ENCODE data around the gene TSSC4. TPM values are rescaled to one million over a fixed set of nuclear protein-coding genes. Genes with fewer than 3 reads are reported as not detected.

Gene TSSC4
- total RNA-seq, 1 experiment from 2014 or later, result 47.1 TPM

- H3K27ac ChIP-seq (ENCODE audit: low read depth, low read length), result no peak overlapping the region; the same call in 1 of the 2 replicates
- no peak for DNase-seq (ENCODE audit: low read depth, low spot score)
Observed at GRCh38 chr11:2406451-2406850, 5.9 kb downstream of the TSSC4 start.

DNA sequence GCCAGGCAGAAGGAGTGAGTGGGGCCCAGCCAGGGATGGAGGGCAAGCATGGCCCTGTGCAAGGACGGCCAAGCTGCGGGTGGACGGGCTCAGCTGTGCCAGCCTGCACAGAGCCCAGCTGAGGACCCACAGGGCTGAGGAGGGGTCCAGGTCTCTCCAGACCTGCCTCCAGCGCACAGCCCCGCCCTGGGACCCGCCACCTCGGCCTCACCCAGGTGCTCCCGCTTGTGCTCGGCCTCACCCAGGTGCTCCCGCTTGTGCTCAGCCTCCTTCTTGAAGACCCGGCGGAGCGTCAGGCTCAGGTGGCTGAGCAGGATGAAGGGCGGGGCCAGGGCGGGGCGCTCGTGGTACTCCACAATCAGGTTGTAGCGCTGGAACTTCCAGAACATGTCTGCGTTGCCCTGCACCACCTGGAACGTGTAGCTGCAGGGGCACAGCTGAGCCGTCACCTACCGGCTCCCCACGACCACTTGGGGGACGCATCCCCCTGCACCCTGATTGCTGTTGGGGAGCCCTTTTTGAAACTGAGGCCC lies 6.4 kb downstream of the TSSC4 start:
- ChIA-PET RAD21 (ENCODE audit: low non-redundant PET in 1 of 2, low total read pairs in 2 of 2, uncharacterized antibody in 2 of 2, unreplicated experiment in 2 of 2) (no interaction called here), CTCF (no interaction called here), POLR2A (no interaction called here)
- Histone ChIP-seq H3K4me2 (ENCODE audit: low read length) (no peak overlapping the region), H2AFZ (ENCODE audit: low read depth, low read length, poor library complexity, severe bottlenecking) (no peak overlapping the region), H3K4me1 (ENCODE audit: control insufficient read depth in 1 of 2, insufficient read depth in 2 of 2, low read length in 2 of 2) (peaks cover 3 to 5% of the 10 kb centered on the region in 2 experiments), H3K36me3 (ENCODE audit: control insufficient read depth in 1 of 2, insufficient read depth in 2 of 2, low read length in 2 of 2) (peaks cover 5 to 7% of the 10 kb centered on the region in 2 experiments; a peak in 3 of 4 replicates), H3K79me2 (ENCODE audit: insufficient read depth, low read length) (peaks cover 6% of the 10 kb centered on the region), H3K9me2 (ENCODE audit: insufficient read depth) (no peaks in the 10 kb centered on the region), H3K9ac (ENCODE audit: low read length) (no peak overlapping the region), H4K20me1 (ENCODE audit: insufficient read depth) (no peaks in the 10 kb centered on the region), H3K9me3 (ENCODE audit: control insufficient read depth in 1 of 2, insufficient read depth in 1 of 2, low read depth in 1 of 2, low read length in 2 of 2) (no peaks in the 10 kb centered on the region), H3K27ac (ENCODE audit: low read depth, low read length) (no peak overlapping the region; the same call in 1 of the 2 replicates), H3K4me3 (replicated peaks in 1 of 2; ENCODE audit: low read depth in 1 of 2, low read length in 2 of 2) (no peak overlapping the region), H3K27me3 (ENCODE audit: insufficient read depth, low read length) (no peaks in the 10 kb centered on the region)
- no peak for ATAC-seq
- TF ChIP-seq FOSL1 (IDR thresholded peaks at IDR 0.05; ENCODE audit: low read depth) (no peak), SRF (IDR thresholded peaks at IDR 0.05; ENCODE audit: low read depth) (no peak), TCF7L2 (IDR thresholded peaks at IDR 0.05; ENCODE audit: borderline replicate concordance, extremely low read depth, insufficient read depth, insufficient read length) (no peak), ZBTB33 (IDR thresholded peaks at IDR 0.05; ENCODE audit: extremely low read depth, insufficient replicate concordance, low read length) (no peak), YY1 (IDR thresholded peaks at IDR 0.05; ENCODE audit: extremely low read depth, insufficient replicate concordance, low read depth, low read length) (no peak), EZH2phosphoT487 (IDR thresholded peaks at IDR 0.05; ENCODE audit: borderline replicate concordance) (no peak), POLR2AphosphoS5 (IDR thresholded peaks at IDR 0.05; ENCODE audit: low read depth, low read length) (no peak), RAD21 (IDR thresholded peaks at IDR 0.05; ENCODE audit: low read depth) (no peak)
- TF ChIP-seq, protein P1, sequence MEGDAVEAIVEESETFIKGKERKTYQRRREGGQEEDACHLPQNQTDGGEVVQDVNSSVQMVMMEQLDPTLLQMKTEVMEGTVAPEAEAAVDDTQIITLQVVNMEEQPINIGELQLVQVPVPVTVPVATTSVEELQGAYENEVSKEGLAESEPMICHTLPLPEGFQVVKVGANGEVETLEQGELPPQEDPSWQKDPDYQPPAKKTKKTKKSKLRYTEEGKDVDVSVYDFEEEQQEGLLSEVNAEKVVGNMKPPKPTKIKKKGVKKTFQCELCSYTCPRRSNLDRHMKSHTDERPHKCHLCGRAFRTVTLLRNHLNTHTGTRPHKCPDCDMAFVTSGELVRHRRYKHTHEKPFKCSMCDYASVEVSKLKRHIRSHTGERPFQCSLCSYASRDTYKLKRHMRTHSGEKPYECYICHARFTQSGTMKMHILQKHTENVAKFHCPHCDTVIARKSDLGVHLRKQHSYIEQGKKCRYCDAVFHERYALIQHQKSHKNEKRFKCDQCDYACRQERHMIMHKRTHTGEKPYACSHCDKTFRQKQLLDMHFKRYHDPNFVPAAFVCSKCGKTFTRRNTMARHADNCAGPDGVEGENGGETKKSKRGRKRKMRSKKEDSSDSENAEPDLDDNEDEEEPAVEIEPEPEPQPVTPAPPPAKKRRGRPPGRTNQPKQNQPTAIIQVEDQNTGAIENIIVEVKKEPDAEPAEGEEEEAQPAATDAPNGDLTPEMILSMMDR (IDR thresholded peaks at IDR 0.05 in 2 of 3, conservative IDR thresholded peaks at IDR 0.05 in 1 of 3; ENCODE audit: borderline replicate concordance in 1 of 3, insufficient read depth in 1 of 3, low read depth in 2 of 3, low read length in 2 of 3), result no peak
- TF ChIP-seq, protein P2, sequence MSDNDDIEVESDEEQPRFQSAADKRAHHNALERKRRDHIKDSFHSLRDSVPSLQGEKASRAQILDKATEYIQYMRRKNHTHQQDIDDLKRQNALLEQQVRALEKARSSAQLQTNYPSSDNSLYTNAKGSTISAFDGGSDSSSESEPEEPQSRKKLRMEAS (IDR thresholded peaks at IDR 0.05), result no peak
- no peak for DNase-seq (ENCODE audit: low read depth, low spot score)
- intact Hi-C loops (cut with micrococcal nuclease), result no loop called here
- BruUV-seq (replicated peaks), result no TSS peak

More at GRCh38 chr11:2406451-2406850, 5.9 kb downstream of the TSSC4 start:
- Histone ChIP-seq H3K79me2 (ENCODE audit: insufficient read depth, low read length) (peaks cover 11% of the 10 kb centered on the region), H3K4me2 (ENCODE audit: low read length) (no peak overlapping the region), H3K4me3 (replicated peaks in 1 of 2; ENCODE audit: low read depth in 1 of 2, low read length in 2 of 2) (no peak overlapping the region), H3K36me3 (ENCODE audit: control insufficient read depth in 1 of 2, insufficient read depth in 2 of 2, low read length in 2 of 2) (peaks cover 5 to 7% of the 10 kb centered on the region in 2 experiments; a peak in 3 of 4 replicates), H2AFZ (ENCODE audit: low read depth, low read length, poor library complexity, severe bottlenecking) (no peak overlapping the region), H3K9me3 (ENCODE audit: control insufficient read depth in 1 of 2, insufficient read depth in 1 of 2, low read depth in 1 of 2, low read length in 2 of 2) (no peaks in the 10 kb centered on the region), H3K4me1 (ENCODE audit: control insufficient read depth in 1 of 2, insufficient read depth in 2 of 2, low read length in 2 of 2) (peaks cover 6 to 10% of the 10 kb centered on the region in 2 experiments), H3K9me2 (ENCODE audit: insufficient read depth) (no peaks in the 10 kb centered on the region), H3K27me3 (ENCODE audit: insufficient read depth, low read length) (no peaks in the 10 kb centered on the region), H3K9ac (ENCODE audit: low read length) (no peak overlapping the region), H4K20me1 (ENCODE audit: insufficient read depth) (no peaks in the 10 kb centered on the region)
- ATAC-seq, result no peak
- no peak for TF ChIP-seq FOSL1 (IDR thresholded peaks at IDR 0.05; ENCODE audit: low read depth)
- POLR2A ChIA-PET, result no interaction called here
- intact Hi-C loops (cut with micrococcal nuclease), result no loop called here
- RAD21 ChIA-PET (ENCODE audit: low non-redundant PET in 1 of 2, low total read pairs in 2 of 2, uncharacterized antibody in 2 of 2, unreplicated experiment in 2 of 2), result no interaction called here
- CTCF ChIA-PET, result no interaction called here
- no TSS peak for BruUV-seq (replicated peaks)

All from HCT116 (cell line).